ENCODE measurements around the gene GGA1.
A peak's percentile ranks its signal among the peaks of the same experiment; 100 is the strongest.
"Not testable (repeated sequence)": the region's sequence is repeated elsewhere in the genome, so short reads cannot be mapped to it uniquely, and the experiment has no call there.

Gene GGA1

GRCh38 chr22:37656583-37656982, 47.9 kb downstream of the GGA1 start:
- DNase-seq, result not testable (repeated sequence)

GRCh38 chr22:37657590-37658132, 49.0 kb downstream of the GGA1 start:
- DNase-seq, result no peak

- peak; percentile 99 for DNase-seq
These were observed 49.8 kb downstream of the GGA1 start, which contains the start of gene PDXP for GRCh38 chr22:37658133-37659065. Gene PDXP (plus strand): TSS chr22:37658723. CDS start chr22:37658783, 60 bp downstream.

DNA sequence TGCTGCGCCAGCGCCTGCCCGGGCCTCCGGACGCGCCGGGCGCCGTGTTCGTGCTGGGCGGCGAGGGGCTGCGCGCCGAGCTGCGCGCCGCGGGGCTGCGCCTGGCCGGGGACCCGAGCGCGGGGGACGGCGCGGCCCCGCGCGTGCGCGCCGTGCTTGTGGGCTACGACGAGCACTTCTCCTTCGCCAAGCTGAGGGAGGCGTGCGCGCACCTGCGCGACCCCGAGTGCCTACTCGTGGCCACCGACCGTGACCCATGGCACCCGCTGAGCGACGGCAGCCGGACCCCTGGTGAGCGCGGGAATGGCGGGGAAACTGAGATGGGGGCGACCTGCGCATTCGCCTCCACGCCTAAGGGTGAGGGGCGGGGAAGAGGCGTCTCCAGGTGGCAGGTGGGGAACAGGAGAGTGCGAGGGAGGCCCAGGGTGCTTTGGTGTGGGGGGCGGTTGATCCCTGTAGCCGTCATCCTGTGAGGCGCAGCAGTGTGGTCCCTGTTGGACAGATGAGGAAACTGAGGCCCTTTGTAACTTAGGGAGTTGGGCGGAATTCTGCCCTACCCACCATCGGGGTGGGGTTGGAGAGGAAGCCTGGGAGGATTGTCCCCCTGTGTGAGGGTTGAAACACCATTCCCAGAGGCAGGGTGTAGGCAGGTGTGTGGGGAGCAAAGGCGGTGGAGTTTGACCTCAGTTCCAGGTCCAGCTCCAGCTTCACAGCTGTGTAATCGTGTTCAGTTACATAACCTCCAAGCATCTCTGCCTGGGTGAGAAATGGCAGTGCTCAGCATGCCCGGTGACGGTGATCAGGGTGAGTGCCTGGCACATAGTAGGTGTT, 50.6 kb downstream of the GGA1 start:
- no peak for DNase-seq

- DNase-seq, result no peak
These were observed 51.5 kb downstream of the GGA1 start for GRCh38 chr22:37659897-37660708.

- DNase-seq, result no peak
These were observed 52.0 kb downstream of the GGA1 start for GRCh38 chr22:37660709-37661045.

DNA sequence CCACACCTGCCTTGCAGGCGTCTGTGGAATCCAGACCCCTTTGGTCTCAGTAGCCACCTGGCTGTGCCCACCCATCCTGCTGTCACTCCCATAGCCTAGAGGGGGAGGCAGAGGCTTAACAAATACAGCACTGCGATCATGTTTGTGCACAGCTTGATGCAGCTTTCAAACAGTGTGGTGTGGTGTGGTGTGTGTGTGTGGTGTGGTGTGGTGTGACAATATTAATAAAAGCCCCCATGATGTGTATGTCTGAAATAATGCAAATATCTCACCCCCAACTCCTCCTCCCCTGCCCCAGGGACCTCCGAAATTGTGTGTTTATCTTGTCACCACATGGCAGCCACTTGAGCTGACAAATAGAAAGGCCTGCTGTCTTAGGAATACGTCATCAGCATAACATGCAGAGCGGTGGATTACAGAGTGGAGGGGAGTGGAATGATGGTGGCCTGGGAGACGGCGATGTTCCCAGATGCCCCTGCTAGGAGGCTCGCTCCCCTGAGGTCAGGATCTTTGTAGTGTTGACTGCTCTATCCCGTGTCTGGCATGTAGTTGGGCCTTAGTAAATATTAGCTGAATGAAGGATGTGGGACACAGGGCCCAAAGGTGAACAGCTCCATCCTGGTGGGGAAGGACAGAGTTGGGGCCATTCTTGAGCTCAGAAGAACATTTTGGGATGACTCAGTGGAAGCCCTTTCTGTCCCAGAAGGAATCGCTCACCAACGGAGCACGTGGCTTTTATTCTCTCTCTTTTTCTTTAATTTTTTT, 52.7 kb downstream of the GGA1 start:
- DNase-seq, result peak; percentile 25

GRCh38 chr22:37662039-37662438, 53.4 kb downstream of the GGA1 start:
- no peak for DNase-seq

GRCh38 chr22:37663521-37664140, 55.0 kb downstream of the GGA1 start:
- DNase-seq, result no peak

- DNase-seq, result no peak
These were observed 55.8 kb downstream of the GGA1 start for GRCh38 chr22:37664249-37665101.

DNA sequence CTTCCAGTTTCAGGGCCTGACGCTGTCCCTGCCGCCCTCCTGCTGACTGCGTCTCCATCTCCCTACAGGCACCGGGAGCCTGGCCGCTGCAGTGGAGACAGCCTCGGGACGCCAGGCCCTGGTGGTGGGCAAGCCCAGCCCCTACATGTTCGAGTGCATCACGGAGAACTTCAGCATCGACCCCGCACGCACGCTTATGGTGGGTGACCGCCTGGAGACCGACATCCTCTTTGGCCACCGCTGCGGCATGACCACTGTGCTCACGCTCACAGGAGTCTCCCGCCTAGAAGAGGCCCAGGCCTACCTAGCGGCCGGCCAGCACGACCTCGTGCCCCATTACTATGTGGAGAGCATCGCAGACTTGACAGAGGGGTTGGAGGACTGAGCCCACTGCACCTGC, 56.9 kb downstream of the GGA1 start:
- DNase-seq, result no peak

DNA sequence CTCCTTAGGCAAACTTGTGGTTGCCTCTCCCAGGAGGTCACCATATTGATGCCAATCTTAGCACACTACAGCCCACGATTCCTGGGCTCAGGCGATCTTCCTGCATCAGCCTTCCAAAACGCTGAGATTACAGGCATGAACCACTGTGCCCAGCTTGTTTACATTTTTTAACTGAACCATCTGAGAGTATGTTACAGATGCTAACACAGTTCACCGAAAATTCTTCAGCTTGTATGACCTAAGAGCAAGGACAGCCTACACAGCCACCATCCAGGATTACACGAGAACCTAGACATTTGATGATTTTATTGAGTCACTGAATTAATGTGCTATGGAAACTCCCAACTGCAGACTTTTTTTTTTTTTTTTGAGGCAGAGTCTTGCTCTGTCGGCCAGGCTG, 61.0 kb downstream of the GGA1 start:
- no peak for DNase-seq

DNA sequence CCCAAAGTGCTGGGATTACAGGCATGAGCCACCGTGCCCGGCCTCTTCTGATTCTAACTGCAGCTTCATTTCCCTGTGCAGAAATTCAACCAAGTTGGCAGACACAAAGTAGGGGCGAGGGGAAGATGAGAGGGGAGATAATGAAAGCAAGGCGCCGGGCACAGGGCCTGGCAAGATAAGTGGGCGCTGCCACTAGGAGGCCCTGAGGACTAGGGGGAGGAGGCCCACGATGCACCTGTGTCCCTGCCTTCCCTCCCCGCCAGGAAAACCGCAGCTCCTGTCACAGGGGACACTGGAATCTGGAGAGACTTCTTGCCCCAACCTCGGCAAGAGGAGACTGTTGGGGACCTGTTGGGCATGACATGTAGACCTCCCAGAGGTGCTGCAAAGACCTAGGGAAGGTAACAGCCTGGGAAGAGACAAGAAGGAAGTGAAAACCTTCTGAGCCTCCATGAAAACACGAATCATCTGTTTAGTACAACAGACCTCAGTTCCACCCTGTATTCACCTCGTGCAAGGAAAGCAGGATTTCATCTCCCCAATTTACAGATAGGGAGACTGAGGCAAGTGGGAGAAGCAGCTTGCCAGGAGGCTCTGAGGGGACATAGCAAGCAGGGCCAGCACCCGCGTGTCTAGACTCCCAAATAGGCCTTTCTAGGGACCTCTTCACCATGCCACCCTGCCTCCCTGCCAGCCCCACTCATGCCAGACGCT, 63.7 kb downstream of the GGA1 start:
- DNase-seq, result no peak

DNA sequence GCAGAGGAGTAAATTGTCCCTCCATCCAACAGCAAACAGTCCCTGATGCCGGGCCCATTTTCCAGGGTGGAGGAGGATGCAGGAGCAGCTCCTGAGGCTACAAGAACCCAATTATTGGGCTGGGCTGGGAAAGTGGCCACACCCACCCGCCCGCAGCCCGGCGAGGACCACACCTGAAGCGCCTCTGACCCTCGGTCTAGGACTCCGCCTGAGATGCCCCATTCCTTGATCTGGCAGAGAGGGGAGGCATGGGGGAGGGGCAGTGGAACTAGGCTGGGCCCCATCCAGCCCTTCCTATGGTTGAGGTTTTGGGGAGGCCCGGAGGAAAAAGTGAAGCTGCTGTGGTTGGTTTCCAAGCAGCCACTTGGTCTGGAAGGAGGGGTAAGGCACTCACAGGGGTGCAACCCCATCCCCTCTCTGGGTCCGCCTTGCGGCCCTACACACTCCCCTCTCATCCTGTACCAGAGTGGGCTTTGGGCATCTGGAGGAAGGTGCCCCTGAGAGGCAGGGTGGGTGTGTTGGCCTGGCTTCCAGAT, 64.4 kb downstream of the GGA1 start:
- no peak for DNase-seq

GRCh38 chr22:37674248-37674647, 65.6 kb downstream of the GGA1 start:
- no peak for DNase-seq

GRCh38 chr22:37674951-37675929, 66.6 kb downstream of the GGA1 start, which contains the start of gene LGALS1:
Gene LGALS1 (plus strand): TSS chr22:37675636. CDS start chr22:37675703, 67 bp downstream.
- peak; percentile 92 for DNase-seq

GRCh38 chr22:37675930-37676735, 67.5 kb downstream of the GGA1 start:
- DNase-seq, result no peak

Data from kidney glomerular epithelial cell (primary cell).